ENCODE measurements around the gene KDM4C. TPM values are rescaled to one million over a fixed set of nuclear protein-coding genes. Genes with fewer than 3 reads are reported as not detected.
A peak's percentile ranks its signal among the peaks of the same experiment; 100 is the strongest.

KDM4C gene
- total RNA-seq, 1 donor = 50.7 TPM

DNA sequence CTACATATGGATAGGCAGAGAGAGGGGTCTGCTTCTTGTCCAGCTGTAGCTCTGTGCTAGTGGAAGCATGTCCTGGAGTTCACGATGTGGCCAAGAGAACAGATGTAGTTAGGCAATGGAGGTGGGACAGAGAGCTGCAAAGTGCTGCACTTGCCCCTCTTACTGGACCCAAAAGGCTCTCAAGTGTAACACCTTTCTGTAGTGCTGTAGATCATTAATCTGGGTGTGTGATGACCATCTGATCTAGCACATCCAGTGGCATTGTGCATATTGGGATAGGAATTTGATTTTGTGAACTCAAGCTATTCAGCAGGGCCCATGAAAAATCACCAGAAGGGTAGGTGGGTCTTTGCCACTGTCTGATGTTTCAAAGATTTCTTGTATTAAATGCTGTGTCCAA is 151.4 kb downstream of the KDM4C start:
- Histone ChIP-seq H3K27me3 (ENCODE audit: insufficient read depth, low read length) (no peaks in the 10 kb centered on the region), H3K79me2 (ENCODE audit: insufficient read depth, low read length) (no peaks in the 10 kb centered on the region), H3K36me3 (ENCODE audit: insufficient read depth, low read length) (no peaks in the 10 kb centered on the region), H2AFZ (ENCODE audit: low read length) (no peak overlapping the region), H3K9me3 (ENCODE audit: low read depth, low read length) (no peaks in the 10 kb centered on the region), H4K20me1 (ENCODE audit: insufficient read depth, low read length) (peaks cover 14% of the 10 kb centered on the region), H3K4me3 (ENCODE audit: insufficient read depth, low read length) (no peak overlapping the region), H3K4me2 (ENCODE audit: insufficient read depth, low read length) (no peak overlapping the region), H3K27ac (ENCODE audit: low read depth, low read length) (no peak overlapping the region), H3K4me1 (ENCODE audit: insufficient read depth, low read length) (no peaks in the 10 kb centered on the region)
- no peak for DNase-seq (ENCODE audit: insufficient read length, low spot score, missing footprints)
- TF ChIP-seq, protein P1, sequence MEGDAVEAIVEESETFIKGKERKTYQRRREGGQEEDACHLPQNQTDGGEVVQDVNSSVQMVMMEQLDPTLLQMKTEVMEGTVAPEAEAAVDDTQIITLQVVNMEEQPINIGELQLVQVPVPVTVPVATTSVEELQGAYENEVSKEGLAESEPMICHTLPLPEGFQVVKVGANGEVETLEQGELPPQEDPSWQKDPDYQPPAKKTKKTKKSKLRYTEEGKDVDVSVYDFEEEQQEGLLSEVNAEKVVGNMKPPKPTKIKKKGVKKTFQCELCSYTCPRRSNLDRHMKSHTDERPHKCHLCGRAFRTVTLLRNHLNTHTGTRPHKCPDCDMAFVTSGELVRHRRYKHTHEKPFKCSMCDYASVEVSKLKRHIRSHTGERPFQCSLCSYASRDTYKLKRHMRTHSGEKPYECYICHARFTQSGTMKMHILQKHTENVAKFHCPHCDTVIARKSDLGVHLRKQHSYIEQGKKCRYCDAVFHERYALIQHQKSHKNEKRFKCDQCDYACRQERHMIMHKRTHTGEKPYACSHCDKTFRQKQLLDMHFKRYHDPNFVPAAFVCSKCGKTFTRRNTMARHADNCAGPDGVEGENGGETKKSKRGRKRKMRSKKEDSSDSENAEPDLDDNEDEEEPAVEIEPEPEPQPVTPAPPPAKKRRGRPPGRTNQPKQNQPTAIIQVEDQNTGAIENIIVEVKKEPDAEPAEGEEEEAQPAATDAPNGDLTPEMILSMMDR (IDR thresholded peaks at IDR 0.05; ENCODE audit: extremely low read depth, low read depth, low read length) = no peak

DNA sequence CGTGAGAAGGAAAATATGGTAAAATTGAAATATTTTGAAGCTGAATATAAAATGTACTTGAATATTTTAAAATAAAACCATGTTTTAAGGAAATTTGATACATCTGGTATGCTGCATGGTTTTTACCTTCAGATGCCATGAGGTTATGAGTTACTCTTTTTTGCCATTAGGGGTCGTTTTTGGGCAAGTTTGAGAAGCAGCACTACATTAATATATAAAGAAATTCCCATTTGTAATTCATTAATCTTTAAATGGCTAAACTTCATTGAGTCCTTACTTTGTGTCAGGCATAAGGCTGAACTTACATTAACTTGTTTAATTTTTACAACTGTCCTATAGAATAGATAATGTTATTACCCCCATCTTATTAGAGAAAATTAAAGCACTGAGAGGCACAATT is 152.3 kb downstream of the KDM4C start:
- no peak overlapping the region for H3K4me2 ChIP-seq (ENCODE audit: insufficient read depth, low read length)
- TF ChIP-seq, protein P1 (IDR thresholded peaks at IDR 0.05; ENCODE audit: extremely low read depth, low read depth, low read length) = peak; percentile 58
- no peak overlapping the region for H3K27ac ChIP-seq (ENCODE audit: low read depth, low read length)
- no peaks in the 10 kb centered on the region for H3K4me1 ChIP-seq (ENCODE audit: insufficient read depth, low read length)
- H3K27me3 ChIP-seq (ENCODE audit: insufficient read depth, low read length) = no peaks in the 10 kb centered on the region
- H3K4me3 ChIP-seq (ENCODE audit: insufficient read depth, low read length) = no peak overlapping the region
- H3K79me2 ChIP-seq (ENCODE audit: insufficient read depth, low read length) = no peaks in the 10 kb centered on the region
- no peak overlapping the region for H2AFZ ChIP-seq (ENCODE audit: low read length)
- peaks cover 14% of the 10 kb centered on the region for H4K20me1 ChIP-seq (ENCODE audit: insufficient read depth, low read length)
- H3K36me3 ChIP-seq (ENCODE audit: insufficient read depth, low read length) = no peaks in the 10 kb centered on the region
- no peaks in the 10 kb centered on the region for H3K9me3 ChIP-seq (ENCODE audit: low read depth, low read length)
- DNase-seq (ENCODE audit: insufficient read length, low spot score, missing footprints) = no peak

DNA sequence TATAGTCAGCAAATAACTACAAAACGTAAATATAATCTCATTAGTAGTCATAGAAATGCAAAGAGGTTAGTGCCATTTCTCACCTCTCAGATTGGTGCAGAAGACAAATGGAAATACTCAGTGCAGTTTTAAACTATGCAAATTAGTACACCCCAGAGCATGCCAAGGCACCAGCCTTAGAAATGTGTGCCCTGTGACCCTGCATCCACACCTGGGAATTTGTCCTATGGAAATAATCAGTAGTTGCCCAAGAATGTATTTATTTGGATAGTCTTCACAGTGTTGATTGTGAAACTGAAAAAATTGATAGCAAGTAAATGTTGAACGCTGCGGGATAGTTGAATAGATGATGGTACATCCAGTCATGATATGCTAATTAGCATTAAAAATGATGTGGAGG is 152.7 kb downstream of the KDM4C start:
- Histone ChIP-seq H3K27me3 (ENCODE audit: insufficient read depth, low read length) (no peaks in the 10 kb centered on the region), H3K4me1 (ENCODE audit: insufficient read depth, low read length) (no peaks in the 10 kb centered on the region), H3K27ac (ENCODE audit: low read depth, low read length) (no peak overlapping the region), H3K4me3 (ENCODE audit: insufficient read depth, low read length) (no peak overlapping the region), H3K9me3 (ENCODE audit: low read depth, low read length) (no peaks in the 10 kb centered on the region), H4K20me1 (ENCODE audit: insufficient read depth, low read length) (peaks cover 14% of the 10 kb centered on the region), H2AFZ (ENCODE audit: low read length) (no peak overlapping the region), H3K36me3 (ENCODE audit: insufficient read depth, low read length) (no peaks in the 10 kb centered on the region), H3K4me2 (ENCODE audit: insufficient read depth, low read length) (no peak overlapping the region), H3K79me2 (ENCODE audit: insufficient read depth, low read length) (no peaks in the 10 kb centered on the region)
- DNase-seq (ENCODE audit: insufficient read length, low spot score, missing footprints) = no peak
- TF ChIP-seq, protein P1 (IDR thresholded peaks at IDR 0.05; ENCODE audit: extremely low read depth, low read depth, low read length) = no peak

DNA sequence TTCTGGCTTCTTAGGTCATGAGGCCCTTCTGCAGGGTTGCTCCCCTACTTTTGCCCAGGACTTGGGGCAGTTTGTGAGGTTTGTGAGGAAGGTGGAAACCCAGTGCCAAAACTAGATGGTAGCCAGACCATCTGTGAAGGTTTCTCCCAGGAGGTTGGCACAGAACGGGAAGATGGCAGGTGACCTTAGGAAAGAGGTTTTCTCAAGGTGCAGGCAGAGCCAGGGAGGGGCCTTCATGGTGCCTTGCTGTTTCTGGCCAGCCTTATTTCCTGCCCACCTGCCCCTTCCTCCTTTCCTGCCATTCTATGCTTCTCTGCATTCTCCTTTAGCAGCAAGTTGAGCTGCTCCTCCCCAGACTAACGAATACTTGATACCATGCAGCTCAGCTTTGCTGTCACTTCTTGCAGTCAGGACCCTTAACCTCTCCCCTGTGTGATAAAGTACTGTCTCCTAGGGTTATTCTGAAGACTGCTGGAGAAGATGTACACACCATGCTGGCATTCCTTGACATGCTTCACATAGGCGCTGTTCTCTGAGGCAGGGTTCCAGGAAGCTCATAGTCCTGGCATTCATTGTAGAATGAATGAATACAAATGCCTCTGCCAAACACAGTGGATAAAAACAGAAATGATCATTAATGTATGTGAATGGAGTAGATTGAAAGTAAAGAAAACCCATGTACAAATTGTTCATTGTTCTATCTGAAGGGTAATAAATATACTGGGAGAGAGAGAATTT is 154.3 kb downstream of the KDM4C start:
- H3K4me1 ChIP-seq (ENCODE audit: insufficient read depth, low read length) = no peaks in the 10 kb centered on the region
- H3K27ac ChIP-seq (ENCODE audit: low read depth, low read length) = no peak overlapping the region
- no peak overlapping the region for H3K4me3 ChIP-seq (ENCODE audit: insufficient read depth, low read length)
- H3K79me2 ChIP-seq (ENCODE audit: insufficient read depth, low read length) = no peaks in the 10 kb centered on the region
- no peaks in the 10 kb centered on the region for H3K9me3 ChIP-seq (ENCODE audit: low read depth, low read length)
- H4K20me1 ChIP-seq (ENCODE audit: insufficient read depth, low read length) = peaks cover 14% of the 10 kb centered on the region
- no peaks in the 10 kb centered on the region for H3K27me3 ChIP-seq (ENCODE audit: insufficient read depth, low read length)
- no peak overlapping the region for H2AFZ ChIP-seq (ENCODE audit: low read length)
- no peak for DNase-seq (ENCODE audit: insufficient read length, low spot score, missing footprints)
- TF ChIP-seq, protein P1 (IDR thresholded peaks at IDR 0.05; ENCODE audit: extremely low read depth, low read depth, low read length) = no peak
- H3K4me2 ChIP-seq (ENCODE audit: insufficient read depth, low read length) = no peak overlapping the region
- H3K36me3 ChIP-seq (ENCODE audit: insufficient read depth, low read length) = no peaks in the 10 kb centered on the region

Data from osteoblast (primary cell).